LNCaP clone FGC (cell line): ENCODE results near the gene C5.
A peak's percentile ranks its signal among the peaks of the same experiment; 100 is the strongest.

Experiments used
- DNase-seq: peaks from one replicate; pipeline ENCODE4 v3.0.0-alpha.2; 2011; ENCODE audit warnings: low read depth
- H3K4me3 ChIP-seq: 2 replicates; pipeline ENCODE4 v1.5.1; 2011; ENCODE audit warnings: mild to moderate bottlenecking, low read depth, low read length, control low read depth
- CTCF ChIP-seq: IDR thresholded peaks from 2 replicates; pipeline ENCODE4 v1.5.1; 2012; ENCODE audit warnings: mild to moderate bottlenecking; ENCODE audit not compliant: control insufficient read depth, insufficient read depth; ENCODE audit errors: extremely low read depth

Gene C5

GRCh38 chr9:121075251-121076036 lies 25.4 kb upstream of the C5 start:
- DNase-seq, result no peak
- no peak for TF ChIP-seq CTCF
- H3K4me3 ChIP-seq, result peak overlapping the region; percentile 59

- no peak for TF ChIP-seq CTCF
- H3K4me3 ChIP-seq, result peak within 1 kb of the TSS; percentile 59
- DNase-seq, result no peak
These were observed 24.5 kb upstream of the C5 start, which contains the start of gene CNTRL for GRCh38 chr9:121074370-121075250. TSS of gene CNTRL (plus strand) at chr9:121074955. CDS start at chr9:121088327, 13,372 bp downstream.

GRCh38 chr9:121073038-121073437 lies 23.0 kb upstream of the C5 start:
- H3K4me3 ChIP-seq, result no peak overlapping the region
- TF ChIP-seq CTCF, result no peak
- DNase-seq, result no peak

- H3K4me3 ChIP-seq, result peak overlapping the region; percentile 49
- DNase-seq, result no peak
- peak; percentile 54 for TF ChIP-seq CTCF
These were observed 21.8 kb upstream of the C5 start for GRCh38 chr9:121071756-121072421.

- peak overlapping the region; percentile 49 for H3K4me3 ChIP-seq
- TF ChIP-seq CTCF, result no peak
- no peak for DNase-seq
These were observed 21.3 kb upstream of the C5 start for GRCh38 chr9:121071370-121071755.

- no peak for DNase-seq
- H3K4me3 ChIP-seq, result no peak overlapping the region
- TF ChIP-seq CTCF, result no peak
These were observed 19.3 kb upstream of the C5 start for GRCh38 chr9:121069396-121069795.
